GM12874 (cell line): ENCODE data around the gene NINJ2.

Experiments used
- TF ChIP-seq, protein P1 (sequence below): IDR thresholded peaks from 2 replicates; pipeline ENCODE4 v1.5.1; 2011; ENCODE audit warnings: low read depth, mild to moderate bottlenecking, control low read depth, low read length, moderate library complexity; ENCODE audit not compliant: insufficient read depth

Gene NINJ2

DNA sequence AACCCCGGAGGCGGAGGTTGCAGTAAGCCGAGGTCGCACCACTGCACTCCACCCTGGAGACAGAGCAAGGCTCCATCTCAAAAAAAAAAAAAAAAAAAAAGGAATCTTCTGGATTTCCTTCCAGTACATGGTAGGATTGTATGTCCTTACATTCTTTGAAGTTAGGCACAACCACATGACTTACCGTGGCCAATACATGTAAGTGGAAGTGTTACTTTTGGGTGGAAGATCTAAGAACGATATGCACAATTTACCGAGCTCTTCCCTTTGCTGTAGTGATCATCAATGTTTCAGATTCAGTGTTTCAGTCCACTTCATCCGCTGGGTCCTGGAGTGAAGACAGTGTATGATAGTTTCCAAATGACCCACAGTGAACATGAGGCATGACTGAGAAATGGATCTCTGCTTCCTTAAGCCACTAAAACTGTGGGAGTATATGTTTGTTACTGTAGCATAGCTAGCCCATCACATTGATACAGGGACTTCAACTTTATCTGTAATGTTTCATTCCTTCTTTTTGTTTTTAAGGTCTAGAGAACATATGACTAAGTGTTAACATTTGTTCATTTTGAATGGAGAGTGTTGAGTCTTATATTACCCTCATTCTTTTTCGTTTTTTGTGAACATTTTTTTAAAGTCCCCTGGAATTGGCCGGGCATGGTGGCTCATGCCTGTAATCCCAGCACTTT is 18.5 kb upstream of the NINJ2 start:
- TF ChIP-seq, protein P1, sequence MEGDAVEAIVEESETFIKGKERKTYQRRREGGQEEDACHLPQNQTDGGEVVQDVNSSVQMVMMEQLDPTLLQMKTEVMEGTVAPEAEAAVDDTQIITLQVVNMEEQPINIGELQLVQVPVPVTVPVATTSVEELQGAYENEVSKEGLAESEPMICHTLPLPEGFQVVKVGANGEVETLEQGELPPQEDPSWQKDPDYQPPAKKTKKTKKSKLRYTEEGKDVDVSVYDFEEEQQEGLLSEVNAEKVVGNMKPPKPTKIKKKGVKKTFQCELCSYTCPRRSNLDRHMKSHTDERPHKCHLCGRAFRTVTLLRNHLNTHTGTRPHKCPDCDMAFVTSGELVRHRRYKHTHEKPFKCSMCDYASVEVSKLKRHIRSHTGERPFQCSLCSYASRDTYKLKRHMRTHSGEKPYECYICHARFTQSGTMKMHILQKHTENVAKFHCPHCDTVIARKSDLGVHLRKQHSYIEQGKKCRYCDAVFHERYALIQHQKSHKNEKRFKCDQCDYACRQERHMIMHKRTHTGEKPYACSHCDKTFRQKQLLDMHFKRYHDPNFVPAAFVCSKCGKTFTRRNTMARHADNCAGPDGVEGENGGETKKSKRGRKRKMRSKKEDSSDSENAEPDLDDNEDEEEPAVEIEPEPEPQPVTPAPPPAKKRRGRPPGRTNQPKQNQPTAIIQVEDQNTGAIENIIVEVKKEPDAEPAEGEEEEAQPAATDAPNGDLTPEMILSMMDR = no peak

- TF ChIP-seq, protein P1 = no peak
These were observed 15.8 kb upstream of the NINJ2 start for GRCh38 chr12:678747-679712.

DNA sequence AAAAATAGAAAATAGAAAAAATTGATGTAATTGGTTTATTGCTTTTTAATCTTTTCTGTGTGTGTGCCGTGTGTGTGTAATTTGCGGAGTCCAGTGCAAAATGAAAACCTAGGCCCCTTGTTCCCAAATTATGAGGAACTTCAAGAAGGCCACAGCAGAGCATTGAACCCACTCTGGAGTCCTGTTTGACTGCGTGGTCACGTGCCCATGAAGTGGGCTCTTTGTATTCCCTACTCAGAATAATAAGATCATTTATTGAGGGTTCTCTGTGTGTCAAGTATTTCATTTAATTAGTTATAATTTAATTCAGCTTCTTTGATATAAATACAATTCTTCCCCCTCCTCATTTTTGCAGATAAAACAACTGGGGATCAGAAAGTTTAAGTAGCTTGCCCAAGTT is 12.3 kb upstream of the NINJ2 start:
- TF ChIP-seq, protein P1 = no peak

- TF ChIP-seq, protein P1 = no peak
These were observed 11.1 kb upstream of the NINJ2 start for GRCh38 chr12:674272-674781.

- TF ChIP-seq, protein P1 = no peak
These were observed 10.6 kb upstream of the NINJ2 start for GRCh38 chr12:673849-674248.

- TF ChIP-seq, protein P1 = no peak
These were observed 6.3 kb upstream of the NINJ2 start for GRCh38 chr12:669576-669945.

DNA sequence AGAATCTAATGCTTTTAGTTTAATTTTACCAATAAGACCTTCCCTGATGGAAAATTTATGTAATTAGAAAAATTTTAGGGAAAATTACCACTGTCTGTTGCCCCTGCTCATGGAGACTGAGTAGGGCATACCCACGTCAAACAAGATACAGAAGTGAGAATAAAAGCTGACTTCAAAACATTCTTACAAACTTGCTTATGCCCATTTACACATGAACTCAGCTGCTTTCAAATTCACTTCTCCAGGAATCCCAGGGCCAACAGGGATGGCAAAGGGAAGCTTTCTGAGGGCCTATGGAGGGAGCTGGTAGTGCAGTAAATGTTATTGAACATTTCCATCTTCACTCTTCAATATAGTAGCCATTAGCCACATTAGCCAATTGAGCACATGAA is 4.8 kb upstream of the NINJ2 start:
- TF ChIP-seq, protein P1 = no peak
